ENCODE results near the gene MED26.
"Not testable (repeated sequence)": the region's sequence is repeated elsewhere in the genome, so short reads cannot be mapped to it uniquely, and the experiment has no call there.

Gene MED26

GRCh38 chr19:16572332-16573211, 55.4 kb downstream of the MED26 start, which contains the start of gene SLC35E1:
Gene SLC35E1 (minus strand): TSS chr19:16572415. CDS start chr19:16572364, 51 bp downstream.
- peak; percentile 77 to 97 (median 87) for DNase-seq

- peak in 2 of 5 experiments; percentile 32 to 79 for DNase-seq
Measured at GRCh38 chr19:16571822-16572331, 56.1 kb downstream of the MED26 start.

- DNase-seq, result no peak
Measured at GRCh38 chr19:16571283-16571682, 56.7 kb downstream of the MED26 start.

- DNase-seq, result no peak
Measured at GRCh38 chr19:16569609-16570320, 58.2 kb downstream of the MED26 start.

GRCh38 chr19:16566702-16567101, 61.3 kb downstream of the MED26 start:
- no peak for DNase-seq

GRCh38 chr19:16566161-16566560, 61.8 kb downstream of the MED26 start:
- peak; percentile 57 to 99 (median 84) for DNase-seq

GRCh38 chr19:16564842-16565241, 63.2 kb downstream of the MED26 start:
- no peak for DNase-seq

GRCh38 chr19:16562608-16563025, 65.4 kb downstream of the MED26 start:
- no peak for DNase-seq

GRCh38 chr19:16561382-16561781, 66.6 kb downstream of the MED26 start:
- DNase-seq, result no peak

- no peak for DNase-seq
Measured at GRCh38 chr19:16559780-16560276, 68.2 kb downstream of the MED26 start.

GRCh38 chr19:16554776-16555175, 73.2 kb downstream of the MED26 start:
- no peak for DNase-seq

- not testable (repeated sequence) for DNase-seq
Measured at GRCh38 chr19:16551902-16552301, 76.1 kb downstream of the MED26 start.

- DNase-seq, result no peak
Measured at GRCh38 chr19:16548956-16549355, 79.0 kb downstream of the MED26 start.

GRCh38 chr19:16544473-16545231, 83.4 kb downstream of the MED26 start:
- DNase-seq, result peak in 1 of 5 experiments; percentile 79

GRCh38 chr19:16543734-16544133, 84.3 kb downstream of the MED26 start:
- DNase-seq, result peak in 1 of 5 experiments; percentile 25

- DNase-seq, result peak in 1 of 5 experiments; percentile 18
Measured at GRCh38 chr19:16542910-16543472, 85.0 kb downstream of the MED26 start.

GRCh38 chr19:16542045-16542909, 85.7 kb downstream of the MED26 start, which contains the start of gene CHERP:
Gene CHERP (minus strand): TSS chr19:16542437. CDS start chr19:16542378, 59 bp downstream.
- DNase-seq, result peak; percentile 88 to 97 (median 92)

- peak in 1 of 5 experiments; percentile 31 for DNase-seq
Measured at GRCh38 chr19:16541526-16542044, 86.4 kb downstream of the MED26 start.

- no peak for DNase-seq
Measured at GRCh38 chr19:16540948-16541347, 87.1 kb downstream of the MED26 start.

GRCh38 chr19:16537111-16537510, 90.9 kb downstream of the MED26 start:
- no peak for DNase-seq

- no peak for DNase-seq
Measured at GRCh38 chr19:16536130-16536529, 91.9 kb downstream of the MED26 start.

All from T-helper 2 cell (primary cell).